HG02943 (cell line): ENCODE data around the gene ASPG.

Experiments
- ATAC-seq: cut with Tn5 transposase; IDR thresholded peaks from one replicate; pipeline ENCODE4 v1.9.1; 2021; ENCODE audit warnings: mild to moderate bottlenecking, low read depth, moderate library complexity; ENCODE audit not compliant: unreplicated experiment

ASPG gene

DNA sequence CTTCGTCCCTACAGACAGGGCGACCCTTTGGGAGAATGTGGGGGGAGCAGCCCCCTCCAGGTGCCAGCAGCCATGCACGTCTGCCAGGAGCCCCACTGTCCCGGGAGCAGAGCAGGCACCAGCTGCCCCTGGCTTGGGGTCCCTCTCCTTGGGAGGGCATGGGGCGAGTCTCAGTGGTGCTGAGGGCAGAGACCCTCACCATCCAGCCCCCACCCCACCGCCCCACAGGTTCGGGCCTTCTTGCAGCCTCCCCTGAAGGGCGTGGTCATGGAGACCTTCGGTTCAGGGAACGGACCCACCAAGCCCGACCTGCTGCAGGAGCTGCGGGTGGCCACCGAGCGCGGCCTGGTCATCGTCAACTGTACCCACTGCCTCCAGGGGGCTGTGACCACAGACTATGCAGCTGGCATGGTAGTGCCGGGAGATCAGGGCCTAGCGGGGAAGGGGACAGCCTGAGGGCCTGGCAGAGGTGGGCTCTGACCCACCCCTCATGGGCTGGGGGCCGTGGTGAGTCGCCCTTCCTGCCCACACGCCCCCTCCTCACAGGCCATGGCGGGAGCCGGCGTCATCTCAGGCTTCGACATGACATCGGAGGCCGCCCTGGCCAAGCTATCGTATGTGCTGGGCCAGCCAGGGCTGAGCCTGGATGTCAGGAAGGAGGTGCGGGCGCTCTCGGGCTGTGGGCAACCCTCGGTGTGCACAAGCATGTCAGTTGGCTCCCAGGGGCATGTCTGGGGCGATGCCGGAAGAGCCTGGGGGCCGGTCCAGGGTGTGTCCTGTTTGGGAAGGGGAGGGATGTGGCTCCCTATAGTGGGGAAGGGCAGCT is 18.8 kb downstream of the ASPG start:
- no peak for ATAC-seq

- ATAC-seq = no peak
These were observed 19.7 kb downstream of the ASPG start for GRCh38 chr14:104105071-104105821.

DNA sequence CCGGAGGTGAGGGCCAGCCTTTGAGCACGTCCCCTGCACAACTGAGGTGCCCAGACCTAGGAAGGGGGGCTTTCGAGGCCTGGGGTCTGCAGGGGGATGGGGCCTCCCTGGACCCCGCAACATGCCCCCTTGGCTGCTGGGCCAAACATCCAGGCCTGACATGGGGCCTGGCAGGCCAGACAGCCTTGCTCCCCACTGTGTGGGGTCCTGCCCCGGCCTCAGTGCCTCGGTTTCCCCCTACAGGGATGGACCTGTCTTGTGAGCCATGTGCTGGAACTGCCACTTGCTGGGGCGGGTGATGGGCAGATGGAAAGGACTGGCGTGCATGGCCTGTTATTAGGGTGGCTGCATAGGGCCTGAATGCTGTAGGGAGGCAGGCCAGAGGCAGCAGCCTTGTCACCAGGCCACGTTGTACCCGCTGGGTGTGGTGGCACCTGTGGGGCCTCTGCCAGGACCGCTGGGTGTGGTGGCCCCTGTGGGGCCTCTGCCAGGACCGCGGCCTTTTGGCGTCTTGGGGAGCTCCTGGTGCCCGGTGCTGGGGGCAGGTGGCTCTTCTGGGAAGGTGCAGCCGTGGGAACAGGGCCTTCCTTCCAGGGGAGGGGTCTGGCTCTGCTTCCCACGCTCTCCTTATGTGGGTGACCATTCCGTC is 20.4 kb downstream of the ASPG start:
- ATAC-seq = no peak

DNA sequence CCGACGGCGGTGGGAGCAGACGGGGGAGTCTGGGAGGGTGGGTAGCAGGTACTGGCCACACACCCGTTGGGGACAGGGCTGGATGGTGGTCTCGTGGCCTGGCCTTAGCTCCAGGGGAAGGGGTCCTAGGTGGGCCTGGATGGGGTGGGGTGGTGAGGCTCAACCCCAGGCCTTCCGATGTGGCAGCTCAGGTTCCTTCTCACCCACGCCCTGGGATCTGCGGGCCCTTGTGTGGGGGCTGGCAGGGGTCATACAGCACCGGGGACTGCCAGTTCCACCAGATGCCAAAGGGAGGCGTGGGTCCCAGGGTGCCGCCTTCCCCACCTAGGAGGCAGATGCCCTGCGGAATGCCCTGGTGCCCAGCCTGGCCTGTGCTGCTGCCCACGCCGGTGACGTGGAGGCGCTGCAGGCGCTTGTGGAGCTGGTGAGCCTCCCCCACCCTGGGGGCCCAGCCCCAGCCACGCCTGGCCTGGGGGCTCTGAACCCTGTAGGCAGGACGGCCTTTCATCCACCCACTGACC is 21.0 kb downstream of the ASPG start:
- no peak for ATAC-seq

DNA sequence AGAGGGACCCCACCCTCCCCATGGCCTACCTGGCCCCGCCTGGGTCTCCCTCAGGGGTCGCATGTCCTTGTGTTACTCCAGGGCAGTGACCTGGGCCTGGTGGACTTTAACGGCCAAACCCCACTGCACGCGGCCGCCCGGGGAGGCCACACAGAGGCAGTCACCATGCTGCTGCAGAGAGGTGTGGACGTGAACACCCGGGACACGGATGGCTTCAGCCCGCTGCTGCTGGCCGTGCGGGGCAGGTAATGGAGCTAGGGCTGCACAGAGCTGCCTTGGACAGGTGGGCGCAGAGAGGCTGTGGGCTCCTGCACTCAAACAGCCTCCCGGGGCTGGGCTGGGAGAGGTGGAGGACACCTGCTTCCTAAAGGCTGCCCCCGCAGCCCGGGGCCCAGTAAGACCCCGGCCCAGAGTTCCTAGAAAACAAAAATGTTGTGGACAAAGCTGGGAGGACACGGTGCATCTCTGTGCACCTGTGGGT is 21.6 kb downstream of the ASPG start:
- no peak for ATAC-seq

DNA sequence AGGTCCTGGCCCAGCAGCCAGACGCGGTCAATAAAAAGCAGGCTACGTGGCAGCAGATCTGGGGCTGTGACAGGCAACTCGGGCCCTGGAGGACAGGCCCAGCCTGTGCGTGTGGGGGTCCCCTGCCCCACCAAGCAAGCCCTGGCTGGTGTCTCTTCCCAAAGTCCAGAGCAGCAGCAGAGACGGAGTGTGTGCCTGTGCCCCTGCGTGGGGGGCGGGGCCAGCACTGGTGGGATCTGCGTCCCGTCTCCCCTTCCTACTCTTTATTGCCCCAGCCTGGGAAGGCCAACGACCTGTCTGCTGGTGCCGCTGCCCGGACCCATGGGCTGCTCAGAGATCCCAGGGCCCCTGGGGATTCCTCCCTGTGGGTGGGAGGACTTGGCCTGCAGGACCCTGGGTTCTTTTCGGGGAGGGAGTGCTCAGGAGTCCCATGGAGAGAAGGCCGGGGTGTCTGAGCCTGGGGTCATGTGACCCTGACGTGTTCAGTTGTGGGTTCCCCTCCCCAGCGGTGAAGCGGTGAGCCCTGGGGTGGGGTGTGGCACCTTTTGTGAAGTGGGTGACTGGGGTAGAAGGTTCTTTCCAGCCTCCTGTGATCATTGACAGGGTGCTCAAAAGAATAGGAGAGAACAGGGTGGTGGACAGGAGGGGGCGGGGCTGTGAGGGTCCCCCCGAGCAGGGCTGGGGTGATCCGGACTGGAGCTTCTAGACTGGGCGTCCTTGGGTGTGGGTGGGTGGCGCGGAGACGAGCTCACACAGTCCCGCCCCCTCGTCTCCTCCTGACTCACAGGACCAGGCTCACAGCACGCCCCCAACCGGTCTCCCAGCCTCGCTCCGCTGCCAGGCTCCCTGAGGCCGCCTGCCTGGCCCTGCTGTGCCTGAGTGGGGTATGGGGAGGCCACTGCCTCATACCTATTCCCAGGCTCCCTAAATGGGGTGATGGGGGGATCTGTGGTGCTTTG is 22.4 kb downstream of the ASPG start:
- ATAC-seq = no peak

GRCh38 chr14:104108570-104109541 is 23.4 kb downstream of the ASPG start:
- no peak for ATAC-seq

GRCh38 chr14:104109731-104110361 is 24.3 kb downstream of the ASPG start:
- no peak for ATAC-seq

- no peak for ATAC-seq
These were observed 25.1 kb downstream of the ASPG start for GRCh38 chr14:104110491-104111209.

- no peak for ATAC-seq
These were observed 26.0 kb downstream of the ASPG start for GRCh38 chr14:104111301-104112112.

DNA sequence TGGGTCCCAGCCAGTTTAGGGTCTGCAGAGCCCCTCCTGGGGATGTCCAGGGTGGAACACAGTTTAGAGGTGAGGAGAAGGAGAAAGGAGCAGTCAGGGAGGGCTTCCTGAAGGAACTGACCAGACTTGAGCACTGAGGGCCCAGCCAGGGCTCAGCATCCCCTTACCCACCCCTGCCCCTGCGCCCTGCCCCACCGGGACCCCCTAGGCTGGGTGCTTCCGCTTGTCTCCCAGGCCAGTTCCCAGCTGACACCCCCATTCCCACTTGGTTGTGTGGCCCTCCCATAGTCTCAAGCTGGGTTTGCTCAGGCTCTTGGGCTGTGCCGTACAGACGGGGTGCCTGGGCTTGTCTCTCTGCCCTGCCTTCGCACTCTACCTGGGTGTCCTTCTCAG is 26.6 kb downstream of the ASPG start:
- ATAC-seq = no peak

DNA sequence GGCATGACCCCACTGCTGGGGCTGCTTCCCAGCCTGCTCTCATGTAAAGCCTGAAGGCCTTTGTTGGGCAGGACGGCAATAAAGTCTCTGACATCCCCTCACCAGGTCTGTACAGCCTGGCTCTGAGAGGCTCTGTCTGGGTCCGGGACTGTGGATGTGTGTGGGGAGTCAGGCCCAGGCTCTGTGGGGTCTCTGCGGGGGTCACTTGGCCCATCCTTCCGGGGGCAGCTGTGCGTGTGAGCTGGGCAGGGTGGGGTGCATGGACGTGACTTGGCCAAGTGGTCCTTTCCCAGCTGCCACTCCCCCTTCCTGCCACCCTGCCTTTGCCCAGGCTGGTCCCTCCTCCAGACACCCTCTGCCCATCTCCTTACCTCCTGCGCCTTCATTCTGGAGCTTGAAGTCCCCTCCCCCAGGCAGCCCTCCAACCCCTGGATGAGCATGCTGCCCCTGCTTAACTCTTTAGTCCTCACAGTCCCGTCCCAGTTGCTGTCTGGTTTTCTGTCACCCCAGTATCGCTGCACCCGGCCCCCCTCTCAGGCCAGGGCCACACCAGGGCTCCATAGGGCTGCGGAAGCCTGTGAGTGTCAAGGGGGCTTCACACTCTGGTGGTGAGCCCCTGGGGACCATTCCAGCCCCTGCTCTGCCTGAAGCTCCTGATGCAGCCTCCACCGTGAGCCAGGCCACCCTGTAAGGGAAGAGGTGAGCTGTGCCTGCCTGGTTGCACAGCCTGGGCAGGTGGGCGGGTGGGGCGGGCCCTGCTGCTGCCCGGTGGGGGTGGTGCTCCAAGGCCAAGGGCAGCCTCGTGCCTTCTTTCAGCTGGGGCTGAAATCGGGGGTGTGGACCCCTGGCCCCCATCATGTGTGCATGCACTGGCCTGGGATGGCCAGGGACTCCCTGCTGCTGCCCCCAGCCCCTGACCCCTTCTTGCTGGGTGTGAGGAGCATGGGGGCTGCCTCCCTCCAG is 27.4 kb downstream of the ASPG start:
- no peak for ATAC-seq

- ATAC-seq = no peak
These were observed 28.3 kb downstream of the ASPG start for GRCh38 chr14:104113631-104114420.

GRCh38 chr14:104114421-104115130 is 29.1 kb downstream of the ASPG start:
- ATAC-seq = no peak
